Subcutaneous adipose tissue (tissue), 4 donors: ENCODE data around the gene GTSE1. TPM values are rescaled to one million over a fixed set of nuclear protein-coding genes. Genes with fewer than 3 reads are reported as not detected.

Experiments used
- CTCF ChIP-seq: fragments of 450-650 bp; IDR thresholded peaks from one replicate; pipeline ENCODE4 v1.5.1; 2016; ENCODE audit warnings: low read depth, mild to moderate bottlenecking, control low read depth, antibody characterized with exemption, moderate library complexity
- total RNA-seq, 4 donors: library from RNA; depleted of rRNA; stranded (reverse); fragments of >200 nt; gene quantifications; one replicate each; pipeline ENCODE4 v1.1.0, GENCODE V29; 2016

GTSE1 gene
- total RNA-seq, 4 donors from 2014 or later: 1.1 to 1.4 TPM; not detected in 2

DNA sequence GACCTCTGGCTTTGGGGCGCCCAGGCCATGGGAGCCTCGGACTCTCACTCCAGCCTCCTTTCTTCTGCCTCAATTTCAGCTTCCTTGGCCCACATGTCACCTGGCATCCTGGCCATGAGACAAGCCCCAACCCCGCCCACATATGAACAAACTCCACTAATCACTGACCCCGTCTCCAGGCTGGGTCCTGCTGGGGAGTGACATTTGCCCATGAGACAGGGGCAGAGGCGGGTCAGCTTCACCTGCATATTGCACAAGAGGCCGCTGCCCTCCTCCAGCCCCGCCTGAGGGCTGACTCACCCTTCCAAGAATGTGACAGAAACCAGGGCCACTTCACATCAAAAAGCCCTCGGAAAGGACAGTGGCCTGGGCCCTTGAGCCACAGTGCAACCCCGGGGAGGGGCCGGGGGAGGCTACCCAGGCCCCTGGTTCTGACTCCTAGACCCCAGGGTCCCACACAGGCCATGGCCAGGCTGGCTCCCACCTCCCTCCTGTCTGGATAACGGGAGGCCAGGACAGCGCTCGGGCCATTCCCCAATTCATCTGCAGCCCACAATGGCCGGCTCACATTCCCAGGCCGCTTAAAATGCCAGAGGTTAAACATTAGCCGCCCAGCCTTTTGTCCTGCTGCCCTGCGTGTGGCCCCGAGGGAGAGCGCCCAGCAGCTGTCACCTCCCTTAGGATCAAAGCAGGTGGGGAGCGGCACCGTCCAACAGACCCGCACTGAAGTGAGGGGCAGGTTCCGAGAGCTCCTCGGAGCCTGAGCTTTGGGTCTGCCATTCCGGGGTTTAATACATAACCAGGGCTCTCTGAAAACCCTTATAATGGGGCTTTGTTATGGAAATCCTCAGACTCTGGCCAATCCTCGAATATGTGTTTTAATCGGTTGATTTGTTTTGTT, 81.1 kb downstream of the GTSE1 start:
- TF ChIP-seq CTCF: no peak

GRCh38 chr22:46378426-46379065, 81.9 kb downstream of the GTSE1 start:
- no peak for TF ChIP-seq CTCF

GRCh38 chr22:46379066-46379930, 82.6 kb downstream of the GTSE1 start:
- no peak for TF ChIP-seq CTCF

DNA sequence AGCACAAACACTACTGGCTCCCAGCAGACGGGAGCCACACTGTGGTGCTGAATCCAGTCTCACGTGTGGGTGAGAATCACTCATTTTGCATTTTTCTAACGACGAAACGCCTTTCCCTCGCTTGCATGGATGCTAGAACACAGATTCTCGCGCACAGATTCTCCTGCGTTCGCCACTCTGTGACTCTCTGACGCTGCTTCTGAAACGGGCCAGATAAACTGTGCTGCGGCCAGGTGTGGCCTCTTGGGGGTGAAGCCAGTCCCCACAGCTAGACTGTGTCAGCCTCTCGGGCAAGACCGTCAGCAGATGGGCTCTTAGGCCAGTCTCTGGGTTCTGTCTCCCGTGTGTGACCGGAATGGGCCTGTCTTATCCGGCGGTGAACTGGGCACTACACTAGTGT, 83.4 kb downstream of the GTSE1 start:
- TF ChIP-seq CTCF: no peak

Other genes starting within 250 kb of the GTSE1 start
- gene PPARA, start 146.3 kb upstream of the GTSE1 start, total RNA-seq: 10 to 100 TPM; 23.5 to 51.0 (median 36.0) TPM
- 10 to 100 TPM in 1 of 4 donors, 1 to 10 TPM in 3; 3.4 to 13.6 (median 9.2) TPM for gene CDPF1, start 46.6 kb upstream of the GTSE1 start, total RNA-seq
- gene PKDREJ, start 33.5 kb upstream of the GTSE1 start, total RNA-seq: under 1 TPM in 2 of 4 donors, not detected in 2; 0.16 to 0.22 TPM
- 100 to 1,000 TPM in 2 of 4 donors, 10 to 100 TPM in 2; 63.7 to 285 (median 88.5) TPM for gene TTC38, start 28.9 kb upstream of the GTSE1 start, total RNA-seq
- 10 to 100 TPM; 28.7 to 49.0 (median 31.3) TPM for gene TRMU, start 38.8 kb downstream of the GTSE1 start, total RNA-seq
- gene CELSR1, start 240.8 kb downstream of the GTSE1 start, total RNA-seq: 1 to 10 TPM in 3 of 4 donors, under 1 TPM in 1; 0.16 to 5.6 (median 1.5) TPM